OCI-LY3 (cell line): Measurements from ENCODE around the gene MACROD1.

Experiments used
- EZH2phosphoT487 ChIP-seq: fragments of 200-600 bp; shearing (Covaris generic); IDR thresholded peaks from 2 replicates; pipeline ENCODE4 v1.6.1; 2018; ENCODE audit warnings: antibody characterized with exemption, mixed run types, low read depth
- TF ChIP-seq, protein P1 (sequence below): fragments of 200-600, 300-600 bp; sonication (generic); IDR thresholded peaks from 2 replicates; pipeline ENCODE4 v1.5.1; 2014; ENCODE audit warnings: antibody characterized with exemption, low read length, low read depth

DNA sequence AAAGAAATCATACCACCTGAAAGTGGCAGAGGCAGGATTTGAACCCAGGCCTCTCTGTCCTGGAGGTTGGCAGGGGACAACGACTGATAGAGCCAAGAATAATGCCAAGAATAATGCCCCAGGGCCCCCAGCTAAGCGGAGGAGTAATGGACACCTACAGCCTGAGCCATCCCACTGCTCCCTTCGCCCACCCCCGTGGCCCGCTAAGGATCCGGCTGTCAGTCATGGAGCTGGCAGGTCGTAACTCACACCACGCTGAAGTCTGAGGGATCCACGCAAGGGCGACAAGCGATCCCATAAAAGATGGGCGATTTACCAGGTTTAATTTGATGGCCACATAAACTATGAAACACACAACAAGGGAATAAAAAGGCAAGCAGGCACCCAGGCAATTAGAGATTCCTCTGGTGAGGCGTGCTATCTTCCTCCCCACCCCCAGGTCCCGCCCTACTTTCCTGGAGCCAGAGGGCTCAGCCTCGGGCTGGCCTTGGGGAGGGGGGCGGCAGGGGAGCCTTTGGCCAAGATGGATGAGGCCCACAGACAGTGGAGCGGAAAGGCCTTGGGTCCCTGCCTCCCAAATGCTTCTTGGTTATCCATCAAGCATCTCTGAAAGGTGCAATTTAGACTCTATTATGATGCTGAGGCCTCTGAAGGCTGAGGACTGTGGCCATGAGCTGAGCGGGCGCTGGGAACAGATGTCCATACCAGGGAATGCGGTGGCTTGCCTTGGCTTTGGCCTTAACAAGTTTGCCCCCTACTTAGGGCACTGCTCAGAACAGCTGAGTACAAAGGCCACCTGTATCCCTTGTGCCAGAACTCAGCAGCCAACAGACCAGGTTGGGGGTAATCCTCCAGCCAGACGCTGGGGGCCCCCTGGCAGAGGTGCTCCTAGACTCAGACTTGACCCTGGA is 55.2 kb downstream of the MACROD1 start:
- TF ChIP-seq, protein P1, sequence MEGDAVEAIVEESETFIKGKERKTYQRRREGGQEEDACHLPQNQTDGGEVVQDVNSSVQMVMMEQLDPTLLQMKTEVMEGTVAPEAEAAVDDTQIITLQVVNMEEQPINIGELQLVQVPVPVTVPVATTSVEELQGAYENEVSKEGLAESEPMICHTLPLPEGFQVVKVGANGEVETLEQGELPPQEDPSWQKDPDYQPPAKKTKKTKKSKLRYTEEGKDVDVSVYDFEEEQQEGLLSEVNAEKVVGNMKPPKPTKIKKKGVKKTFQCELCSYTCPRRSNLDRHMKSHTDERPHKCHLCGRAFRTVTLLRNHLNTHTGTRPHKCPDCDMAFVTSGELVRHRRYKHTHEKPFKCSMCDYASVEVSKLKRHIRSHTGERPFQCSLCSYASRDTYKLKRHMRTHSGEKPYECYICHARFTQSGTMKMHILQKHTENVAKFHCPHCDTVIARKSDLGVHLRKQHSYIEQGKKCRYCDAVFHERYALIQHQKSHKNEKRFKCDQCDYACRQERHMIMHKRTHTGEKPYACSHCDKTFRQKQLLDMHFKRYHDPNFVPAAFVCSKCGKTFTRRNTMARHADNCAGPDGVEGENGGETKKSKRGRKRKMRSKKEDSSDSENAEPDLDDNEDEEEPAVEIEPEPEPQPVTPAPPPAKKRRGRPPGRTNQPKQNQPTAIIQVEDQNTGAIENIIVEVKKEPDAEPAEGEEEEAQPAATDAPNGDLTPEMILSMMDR: no peak
- TF ChIP-seq EZH2phosphoT487: no peak
